GM12874 (cell line): ENCODE measurements around the gene IL12B.

Source experiments
- CTCF ChIP-seq: IDR thresholded peaks from 2 replicates; pipeline ENCODE4 v1.5.1; 2011; ENCODE audit warnings: low read depth, mild to moderate bottlenecking, control low read depth, low read length, moderate library complexity; ENCODE audit not compliant: insufficient read depth

The IL12B gene

GRCh38 chr5:159322180-159322579, 8.1 kb downstream of the IL12B start:
- TF ChIP-seq CTCF: no peak

- no peak for TF ChIP-seq CTCF
Observed at GRCh38 chr5:159319832-159320231, 10.5 kb downstream of the IL12B start.

GRCh38 chr5:159319363-159319762, 10.9 kb downstream of the IL12B start:
- no peak for TF ChIP-seq CTCF

- no peak for TF ChIP-seq CTCF
Observed at GRCh38 chr5:159318448-159318847, 11.8 kb downstream of the IL12B start.

- TF ChIP-seq CTCF: no peak
Observed at GRCh38 chr5:159317849-159318248, 12.4 kb downstream of the IL12B start.

- peak; percentile 79 for TF ChIP-seq CTCF
Observed at GRCh38 chr5:159316519-159317383, 13.5 kb downstream of the IL12B start.

- no peak for TF ChIP-seq CTCF
Observed at GRCh38 chr5:159313197-159313596, 17.1 kb downstream of the IL12B start.
